ENCODE results near the gene NFKBIE. TPM values are rescaled to one million over a fixed set of nuclear protein-coding genes. Genes with fewer than 3 reads are reported as not detected.

NFKBIE gene
- polyA plus RNA-seq, 1 donor (not counting 4 experiments of a cell fraction or from before 2014, with no cell fraction given): 7.3 TPM

GRCh38 chr6:44250067-44250717, 15.2 kb downstream of the NFKBIE start:
- dilution Hi-C loops (cut with MboI; ENCODE audit: extremely low pct_ligation_motif_present, low sequenced_read_pairs): no loop called here
- Histone ChIP-seq H3K9me1 (ENCODE audit: control insufficient read depth, extremely low read depth, insufficient read depth, low read length) (peaks cover 5% of the 10 kb centered on the region), H4K20me1 (ENCODE audit: control insufficient read depth, extremely low read depth, insufficient read depth, low read length) (peaks cover 72% of the 10 kb centered on the region), H3K27me3 (ENCODE audit: control insufficient read depth, extremely low read depth, insufficient read depth, low read length) (no peaks in the 10 kb centered on the region), H3K4me1 (ENCODE audit: control insufficient read depth, extremely low read depth, insufficient read depth, low read length) (peaks cover 23% of the 10 kb centered on the region), H2AFZ (ENCODE audit: control insufficient read depth, low read length) (no peak overlapping the region), H3K9ac (ENCODE audit: control insufficient read depth, extremely low read depth, insufficient read depth, low read length) (no peak overlapping the region), H3K27ac (ENCODE audit: control insufficient read depth, insufficient read depth, low read length) (no peak overlapping the region), H3K4me3 (ENCODE audit: control insufficient read depth in 2 of 3, extremely low read depth in 1 of 3, insufficient read depth in 2 of 3, low read depth in 1 of 3, low read length in 3 of 3) (no peak overlapping the region), H3K4me2 (ENCODE audit: control insufficient read depth, extremely low read depth, insufficient read depth, low read depth, low read length) (peak overlapping the region; percentile 2), H3K36me3 (ENCODE audit: control insufficient read depth in 2 of 2, extremely low read depth in 1 of 2, insufficient read depth in 2 of 2, low read length in 2 of 2) (peaks cover 48 to 59% of the 10 kb centered on the region in 2 experiments), H3K79me2 (ENCODE audit: control insufficient read depth, insufficient read depth, low read length) (peaks cover 59% of the 10 kb centered on the region), H3K9me3 (ENCODE audit: control insufficient read depth, low read depth, low read length) (no peaks in the 10 kb centered on the region)
- no peak for TF ChIP-seq EZH2 (IDR thresholded peaks at IDR 0.05; ENCODE audit: low read length)
- no peak for TF ChIP-seq CTCF (optimal IDR thresholded peaks at IDR 0.05 in 1 of 3, IDR thresholded peaks at IDR 0.05 in 1 of 3, conservative IDR thresholded peaks at IDR 0.05 in 1 of 3; ENCODE audit: extremely low read depth in 1 of 3, insufficient read depth in 2 of 3, low read length in 3 of 3)
- FAIRE-seq (no peak), DNase-seq (ENCODE audit: low read depth, low spot score) (no peak)

GRCh38 chr6:44249082-44249748, 16.1 kb downstream of the NFKBIE start:
- TF ChIP-seq EZH2 (IDR thresholded peaks at IDR 0.05; ENCODE audit: low read length) (no peak), CTCF (optimal IDR thresholded peaks at IDR 0.05 in 1 of 3, IDR thresholded peaks at IDR 0.05 in 1 of 3, conservative IDR thresholded peaks at IDR 0.05 in 1 of 3; ENCODE audit: extremely low read depth in 1 of 3, insufficient read depth in 2 of 3, low read length in 3 of 3) (no peak)
- Histone ChIP-seq H3K9ac (ENCODE audit: control insufficient read depth, extremely low read depth, insufficient read depth, low read length) (peak overlapping the region; percentile 100), H2AFZ (ENCODE audit: control insufficient read depth, low read length) (no peak overlapping the region), H3K4me1 (ENCODE audit: control insufficient read depth, extremely low read depth, insufficient read depth, low read length) (peaks cover 19% of the 10 kb centered on the region), H3K4me3 (ENCODE audit: control insufficient read depth in 2 of 3, extremely low read depth in 1 of 3, insufficient read depth in 2 of 3, low read depth in 1 of 3, low read length in 3 of 3) (peak overlapping the region; percentile 97 to 100 (median 99)), H3K27me3 (ENCODE audit: control insufficient read depth, extremely low read depth, insufficient read depth, low read length) (no peaks in the 10 kb centered on the region), H3K9me1 (ENCODE audit: control insufficient read depth, extremely low read depth, insufficient read depth, low read length) (peaks cover 5% of the 10 kb centered on the region), H3K36me3 (ENCODE audit: control insufficient read depth in 2 of 2, extremely low read depth in 1 of 2, insufficient read depth in 2 of 2, low read length in 2 of 2) (peaks cover 41 to 50% of the 10 kb centered on the region in 2 experiments), H3K4me2 (ENCODE audit: control insufficient read depth, extremely low read depth, insufficient read depth, low read depth, low read length) (peak overlapping the region; percentile 96), H3K79me2 (ENCODE audit: control insufficient read depth, insufficient read depth, low read length) (peaks cover 56% of the 10 kb centered on the region), H3K27ac (ENCODE audit: control insufficient read depth, insufficient read depth, low read length) (peak overlapping the region; percentile 93), H3K9me3 (ENCODE audit: control insufficient read depth, low read depth, low read length) (no peaks in the 10 kb centered on the region), H4K20me1 (ENCODE audit: control insufficient read depth, extremely low read depth, insufficient read depth, low read length) (peaks cover 62% of the 10 kb centered on the region)
- dilution Hi-C loops (cut with MboI; ENCODE audit: extremely low pct_ligation_motif_present, low sequenced_read_pairs): no loop called here
- DNase-seq (ENCODE audit: low read depth, low spot score) (no peak), FAIRE-seq (no peak)
